SK-N-DZ (cell line): Measurements from ENCODE around the gene IFI44.

Experiments
- DNase-seq: peaks from one replicate; pipeline ENCODE4 v3.0.0-alpha.2; 2015; ENCODE audit warnings: low spot score

Gene IFI44

GRCh38 chr1:78702426-78702825 lies 52.8 kb downstream of the IFI44 start:
- no peak for DNase-seq

GRCh38 chr1:78703806-78704205 lies 54.2 kb downstream of the IFI44 start:
- DNase-seq = no peak

GRCh38 chr1:78712467-78713051 lies 62.9 kb downstream of the IFI44 start:
- no peak for DNase-seq

GRCh38 chr1:78713297-78713696 lies 63.7 kb downstream of the IFI44 start:
- no peak for DNase-seq
